D721Med (cell line): Measurements from ENCODE around the gene MARCHF10.

ENCODE experiments used
- DNase-seq: peaks from one replicate; pipeline ENCODE4 v3.0.0; 2011; ENCODE audit warnings: low spot score; ENCODE audit not compliant: insufficient read length
- FAIRE-seq: peaks from 2 replicates; lab custom pipeline; 2011; peaks lifted over from hg19 to GRCh38; lab: Jason Lieb, UNC
- CTCF ChIP-seq: IDR thresholded peaks from 2 replicates; pipeline ENCODE4 v1.5.1; 2012; ENCODE audit warnings: mild to moderate bottlenecking, control low read depth; ENCODE audit not compliant: insufficient read depth; ENCODE audit errors: missing control alignments

The MARCHF10 gene

GRCh38 chr17:62804025-62804424 lies 4.1 kb downstream of the MARCHF10 start:
- DNase-seq = no peak
- TF ChIP-seq CTCF = no peak
- FAIRE-seq = no peak

- FAIRE-seq (no peak), DNase-seq (no peak)
- TF ChIP-seq CTCF = no peak
Measured at GRCh38 chr17:62802561-62803205, 5.4 kb downstream of the MARCHF10 start.

GRCh38 chr17:62801553-62802114 lies 6.5 kb downstream of the MARCHF10 start:
- FAIRE-seq (no peak), DNase-seq (no peak)
- TF ChIP-seq CTCF = no peak

- no peak for FAIRE-seq
- DNase-seq = no peak
Measured at GRCh38 chr17:62800585-62800984, 7.5 kb downstream of the MARCHF10 start.

GRCh38 chr17:62797959-62798358 lies 10.2 kb downstream of the MARCHF10 start:
- FAIRE-seq = no peak
- no peak for TF ChIP-seq CTCF
- DNase-seq = no peak

More at GRCh38 chr17:62800585-62800984, 7.5 kb downstream of the MARCHF10 start:
- TF ChIP-seq CTCF = no peak

- FAIRE-seq (no peak), DNase-seq (no peak)
- no peak for TF ChIP-seq CTCF
Measured at GRCh38 chr17:62796291-62796690, 11.8 kb downstream of the MARCHF10 start.

- DNase-seq = no peak
- FAIRE-seq = no peak
- TF ChIP-seq CTCF = no peak
Measured at GRCh38 chr17:62794666-62794971, 13.5 kb downstream of the MARCHF10 start.
